ENCODE data around the gene ZNF689.

DNA sequence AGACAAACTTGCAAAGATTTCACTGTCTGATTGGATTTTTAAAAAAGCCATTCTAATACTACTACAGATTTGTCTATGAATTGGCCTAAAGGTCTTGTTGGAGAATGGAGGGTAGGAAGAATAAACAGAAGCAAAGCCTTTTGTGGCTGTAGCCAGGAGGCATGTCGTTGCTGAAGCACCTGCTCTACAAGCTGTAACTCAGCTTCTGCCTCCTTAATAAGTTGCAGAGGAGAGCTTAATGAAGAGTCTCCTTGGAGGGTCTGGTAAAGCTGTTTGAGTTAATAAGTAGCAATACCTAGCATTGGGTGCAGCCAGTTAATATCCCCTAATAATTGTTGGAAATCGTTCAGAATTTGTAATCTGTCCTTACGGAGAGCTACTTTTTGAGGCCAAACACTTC, 10.0 kb upstream of the ZNF689 start:
- TF ChIP-seq, protein P1, sequence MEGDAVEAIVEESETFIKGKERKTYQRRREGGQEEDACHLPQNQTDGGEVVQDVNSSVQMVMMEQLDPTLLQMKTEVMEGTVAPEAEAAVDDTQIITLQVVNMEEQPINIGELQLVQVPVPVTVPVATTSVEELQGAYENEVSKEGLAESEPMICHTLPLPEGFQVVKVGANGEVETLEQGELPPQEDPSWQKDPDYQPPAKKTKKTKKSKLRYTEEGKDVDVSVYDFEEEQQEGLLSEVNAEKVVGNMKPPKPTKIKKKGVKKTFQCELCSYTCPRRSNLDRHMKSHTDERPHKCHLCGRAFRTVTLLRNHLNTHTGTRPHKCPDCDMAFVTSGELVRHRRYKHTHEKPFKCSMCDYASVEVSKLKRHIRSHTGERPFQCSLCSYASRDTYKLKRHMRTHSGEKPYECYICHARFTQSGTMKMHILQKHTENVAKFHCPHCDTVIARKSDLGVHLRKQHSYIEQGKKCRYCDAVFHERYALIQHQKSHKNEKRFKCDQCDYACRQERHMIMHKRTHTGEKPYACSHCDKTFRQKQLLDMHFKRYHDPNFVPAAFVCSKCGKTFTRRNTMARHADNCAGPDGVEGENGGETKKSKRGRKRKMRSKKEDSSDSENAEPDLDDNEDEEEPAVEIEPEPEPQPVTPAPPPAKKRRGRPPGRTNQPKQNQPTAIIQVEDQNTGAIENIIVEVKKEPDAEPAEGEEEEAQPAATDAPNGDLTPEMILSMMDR (IDR thresholded peaks at IDR 0.05): no peak
- no peak for TF ChIP-seq POLR2A (IDR thresholded peaks at IDR 0.05)
- no peak for TF ChIP-seq POLR2AphosphoS5 (IDR thresholded peaks at IDR 0.05)
- no peak for TF ChIP-seq EP300 (IDR thresholded peaks at IDR 0.05)
